ENCODE data around the gene ZNF221.

- TF ChIP-seq TCF12 (IDR thresholded peaks at IDR 0.05; ENCODE audit: low read depth, low read length), result no peak
- no peak for TF ChIP-seq TAF1 (IDR thresholded peaks at IDR 0.05; ENCODE audit: borderline replicate concordance, low read depth, low read length)
- TF ChIP-seq RAD21 (IDR thresholded peaks at IDR 0.05; ENCODE audit: insufficient read depth, low read depth, low read length), result no peak; the same call in 1 of the 2 replicates
- no peak for TF ChIP-seq CEBPZ (IDR thresholded peaks at IDR 0.05; ENCODE audit: low read depth, low read length)
- no peak for TF ChIP-seq KDM1A (IDR thresholded peaks at IDR 0.05; ENCODE audit: borderline replicate concordance)
- TF ChIP-seq RUNX3 (IDR thresholded peaks at IDR 0.05; ENCODE audit: low read length), result peak; percentile 74
- no peak for TF ChIP-seq TCF7 (IDR thresholded peaks at IDR 0.05; ENCODE audit: borderline replicate concordance)
- peak; percentile 21 to 43 (median 28); a peak in 4 of 6 replicates for TF ChIP-seq CTCF (IDR thresholded peaks at IDR 0.05 in 2 of 3, conservative IDR thresholded peaks at IDR 0.05 in 1 of 3; ENCODE audit: control insufficient read depth in 2 of 3, extremely low read depth in 1 of 3, insufficient read depth in 1 of 3, low read depth in 3 of 3, low read length in 3 of 3)
Observed at GRCh38 chr19:43950834-43951645, at the start of gene ZNF221.

Measured in GM12878 (cell line).